ENCODE data around the gene RXRB. TPM values are rescaled to one million over a fixed set of nuclear protein-coding genes. Genes with fewer than 3 reads are reported as not detected.

Gene RXRB
- total RNA-seq, 1 experiment from 2014 or later, result 49.9 TPM

GRCh38 chr6:33206027-33206863 is 5.8 kb upstream of the RXRB start:
- Histone ChIP-seq H4K20me1 (ENCODE audit: insufficient read depth) (no peaks in the 10 kb centered on the region), H3K9me3 (ENCODE audit: control insufficient read depth in 1 of 2, insufficient read depth in 1 of 2, low read depth in 1 of 2, low read length in 2 of 2) (no peaks in the 10 kb centered on the region), H3K36me3 (ENCODE audit: control insufficient read depth in 1 of 2, insufficient read depth in 2 of 2, low read length in 2 of 2) (peaks cover 22 to 42% of the 10 kb centered on the region in 2 experiments; a peak in 3 of 4 replicates), H2AFZ (ENCODE audit: low read depth, low read length, poor library complexity, severe bottlenecking) (no peak overlapping the region), H3K27me3 (ENCODE audit: insufficient read depth, low read length) (no peaks in the 10 kb centered on the region), H3K9ac (ENCODE audit: low read length) (peak overlapping the region; percentile 96), H3K9me2 (ENCODE audit: insufficient read depth) (no peaks in the 10 kb centered on the region), H3K4me1 (ENCODE audit: control insufficient read depth in 1 of 2, insufficient read depth in 2 of 2, low read length in 2 of 2) (peaks cover 39 to 65% of the 10 kb centered on the region in 2 experiments), H3K4me2 (ENCODE audit: low read length) (peak overlapping the region; percentile 97), H3K27ac (ENCODE audit: low read depth, low read length) (peak overlapping the region; percentile 95), H3K4me3 (replicated peaks in 1 of 2; ENCODE audit: low read depth in 1 of 2, low read length in 2 of 2) (peak overlapping the region; percentile 81 to 95), H3K79me2 (ENCODE audit: insufficient read depth, low read length) (peaks cover 50% of the 10 kb centered on the region)
- ChIA-PET RAD21 (ENCODE audit: low non-redundant PET in 1 of 2, low total read pairs in 2 of 2, uncharacterized antibody in 2 of 2, unreplicated experiment in 2 of 2) (no interaction called here), POLR2A (interaction anchor here (0.6 to 1.0 kb wide), 2 partner anchors 66 to 270 kb away, joined by 3 read pairs; partner anchors contain the start of genes RPS18 and VPS52), CTCF (interaction anchor here (0.6 to 2.0 kb wide), 2 partner anchors 42 to 1743 kb away, joined by 3 to 10 read pairs; no protein-coding TSS in a partner anchor)
- ATAC-seq (no peak), DNase-seq (ENCODE audit: low read depth, low spot score) (no peak)
- intact Hi-C loops (cut with micrococcal nuclease), result loop anchor here (10.0 kb wide), 1 partner anchor 209 kb away; the partner anchor contains the start of genes CUTA and PHF1
- TF ChIP-seq EZH2 (IDR thresholded peaks at IDR 0.05) (no peak), EGR1 (IDR thresholded peaks at IDR 0.05; ENCODE audit: low read depth) (no peak), CEBPB (IDR thresholded peaks at IDR 0.05; ENCODE audit: low read depth) (no peak), REST (IDR thresholded peaks at IDR 0.05; ENCODE audit: low read depth) (no peak), FOSL1 (IDR thresholded peaks at IDR 0.05; ENCODE audit: low read depth) (no peak), MAX (IDR thresholded peaks at IDR 0.05) (no peak), POLR2AphosphoS5 (IDR thresholded peaks at IDR 0.05; ENCODE audit: low read depth, low read length) (no peak; the same call in 1 of the 2 replicates), POLR2A (IDR thresholded peaks at IDR 0.05; ENCODE audit: borderline replicate concordance, extremely low read depth, insufficient read depth, insufficient read length) (no peak), ELF1 (IDR thresholded peaks at IDR 0.05; ENCODE audit: borderline replicate concordance, low read depth) (no peak), SRF (IDR thresholded peaks at IDR 0.05; ENCODE audit: low read depth) (no peak)
- BruUV-seq (replicated peaks), result no TSS peak

All from HCT116 (cell line).